Ishikawa (cell line): Measurements from ENCODE around the gene GPR150.

ENCODE experiments used
- CEBPB ChIP-seq: IDR thresholded peaks from 2 replicates; pipeline ENCODE4 v1.6.1; 2012
- CREB1 ChIP-seq: IDR thresholded peaks from 2 replicates; pipeline ENCODE4 v1.6.1; 2012; ENCODE audit warnings: low read depth
- EGR1 ChIP-seq: IDR thresholded peaks from 2 replicates; pipeline ENCODE4 v1.6.1; 2012
- EP300 ChIP-seq: IDR thresholded peaks from 2 replicates; pipeline ENCODE4 v1.6.1; 2012; ENCODE audit warnings: borderline replicate concordance
- FOXM1 ChIP-seq: IDR thresholded peaks from 2 replicates; pipeline ENCODE4 v1.6.1; 2012; ENCODE audit warnings: low read depth, borderline replicate concordance
- NFIC ChIP-seq: IDR thresholded peaks from 2 replicates; pipeline ENCODE4 v1.6.1; 2012
- RAD21 ChIP-seq: IDR thresholded peaks from 2 replicates; pipeline ENCODE4 v1.6.1; 2012; ENCODE audit warnings: low read depth
- TAF1 ChIP-seq: IDR thresholded peaks from 2 replicates; pipeline ENCODE4 v1.6.1; 2012; ENCODE audit warnings: low read depth, mild to moderate bottlenecking
- TCF12 ChIP-seq: IDR thresholded peaks from 2 replicates; pipeline ENCODE4 v1.6.1; 2012; ENCODE audit warnings: low read depth
- TEAD4 ChIP-seq: IDR thresholded peaks from 2 replicates; pipeline ENCODE4 v1.6.1; 2012
- YY1 ChIP-seq: IDR thresholded peaks from 2 replicates; pipeline ENCODE4 v1.6.1; 2012; ENCODE audit warnings: low read depth
- ZBTB7A ChIP-seq: IDR thresholded peaks from 2 replicates; pipeline ENCODE4 v1.6.1; 2012; ENCODE audit warnings: low read depth
- TF ChIP-seq, protein P1 (sequence below): IDR thresholded peaks from 2 replicates; pipeline ENCODE4 v1.6.1; 2012
- TF ChIP-seq, protein P2 (sequence below): IDR thresholded peaks from 2 replicates; pipeline ENCODE4 v1.6.1; 2012
- TF ChIP-seq, protein P3 (sequence below): IDR thresholded peaks from 2 replicates; pipeline ENCODE4 v1.6.1; 2012; ENCODE audit warnings: low read depth, mild to moderate bottlenecking

GPR150 gene

DNA sequence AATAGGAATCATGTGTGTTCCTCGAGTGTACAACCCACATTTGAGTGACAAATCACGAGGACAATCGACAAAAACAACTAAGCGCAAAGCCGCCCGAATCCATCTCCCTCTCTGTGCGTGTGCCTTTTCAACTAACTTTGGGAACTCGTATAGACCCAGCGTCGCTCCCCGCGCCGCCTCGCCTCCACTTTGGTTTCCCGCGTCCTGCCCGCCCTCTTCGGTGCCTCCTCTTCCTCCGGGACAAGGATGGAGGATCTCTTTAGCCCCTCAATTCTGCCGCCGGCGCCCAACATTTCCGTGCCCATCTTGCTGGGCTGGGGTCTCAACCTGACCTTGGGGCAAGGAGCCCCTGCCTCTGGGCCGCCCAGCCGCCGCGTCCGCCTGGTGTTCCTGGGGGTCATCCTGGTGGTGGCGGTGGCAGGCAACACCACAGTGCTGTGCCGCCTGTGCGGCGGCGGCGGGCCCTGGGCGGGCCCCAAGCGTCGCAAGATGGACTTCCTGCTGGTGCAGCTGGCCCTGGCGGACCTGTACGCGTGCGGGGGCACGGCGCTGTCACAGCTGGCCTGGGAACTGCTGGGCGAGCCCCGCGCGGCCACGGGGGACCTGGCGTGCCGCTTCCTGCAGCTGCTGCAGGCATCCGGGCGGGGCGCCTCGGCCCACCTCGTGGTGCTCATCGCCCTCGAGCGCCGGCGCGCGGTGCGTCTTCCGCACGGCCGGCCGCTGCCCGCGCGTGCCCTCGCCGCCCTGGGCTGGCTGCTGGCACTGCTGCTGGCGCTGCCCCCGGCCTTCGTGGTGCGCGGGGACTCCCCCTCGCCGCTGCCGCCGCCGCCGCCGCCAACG lies at the start of gene GPR150:
TSS of gene GPR150 (plus strand) at position 58 of the 840 bp plus-strand sequence. CDS start at position 247, 189 bp downstream.
- TF ChIP-seq TCF12 (no peak; the same call in 1 of the 2 replicates), YY1 (0 out of 2 replicates have a peak, but pooled peaks have one; percentile 11)
- TF ChIP-seq, protein P1, sequence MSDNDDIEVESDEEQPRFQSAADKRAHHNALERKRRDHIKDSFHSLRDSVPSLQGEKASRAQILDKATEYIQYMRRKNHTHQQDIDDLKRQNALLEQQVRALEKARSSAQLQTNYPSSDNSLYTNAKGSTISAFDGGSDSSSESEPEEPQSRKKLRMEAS, result peak; percentile 94

DNA sequence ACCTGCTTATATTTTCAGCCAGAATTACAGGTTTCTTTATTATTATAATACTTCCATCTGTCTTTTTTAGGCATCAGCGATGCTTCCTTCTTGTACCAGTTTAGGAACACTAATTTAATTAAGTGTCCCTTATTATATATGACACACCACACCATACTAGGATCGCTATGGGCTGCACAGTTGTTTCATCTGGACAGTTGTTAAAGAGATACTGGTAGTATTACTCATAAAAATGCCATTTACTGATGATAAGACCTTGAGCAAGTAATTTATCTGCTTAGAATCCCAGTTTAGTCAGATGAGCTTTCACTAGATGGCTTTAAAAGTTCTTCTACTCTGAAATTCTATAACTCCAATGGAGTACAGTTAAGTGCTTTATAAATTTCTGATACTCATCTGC lies 47.9 kb upstream of the GPR150 start:
- no peak for TF ChIP-seq RAD21

DNA sequence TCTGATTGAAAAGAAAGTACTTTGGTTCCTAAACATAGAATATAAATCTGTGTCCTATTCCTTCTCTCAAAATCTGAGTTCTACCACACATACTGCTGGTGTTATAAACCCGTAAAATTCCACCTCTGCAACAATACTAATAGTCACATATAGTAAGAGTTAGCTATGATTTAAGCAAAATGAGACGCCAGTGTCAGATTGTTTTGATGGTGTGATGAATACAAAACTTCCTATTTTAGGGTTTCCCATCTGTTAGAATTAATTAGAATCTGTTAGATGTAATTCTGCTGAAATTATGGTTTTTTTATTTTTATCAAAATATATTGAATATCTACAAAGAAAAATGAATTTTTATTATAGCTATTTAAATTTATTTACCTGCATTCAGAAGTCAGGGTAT lies 38.3 kb upstream of the GPR150 start:
- TF ChIP-seq NFIC (no peak), CEBPB (no peak), FOXM1 (no peak), ZBTB7A (no peak), EGR1 (no peak), RAD21 (no peak), TEAD4 (no peak), EP300 (no peak), YY1 (no peak), TAF1 (no peak), CREB1 (no peak), TCF12 (no peak)
- TF ChIP-seq, protein P2, sequence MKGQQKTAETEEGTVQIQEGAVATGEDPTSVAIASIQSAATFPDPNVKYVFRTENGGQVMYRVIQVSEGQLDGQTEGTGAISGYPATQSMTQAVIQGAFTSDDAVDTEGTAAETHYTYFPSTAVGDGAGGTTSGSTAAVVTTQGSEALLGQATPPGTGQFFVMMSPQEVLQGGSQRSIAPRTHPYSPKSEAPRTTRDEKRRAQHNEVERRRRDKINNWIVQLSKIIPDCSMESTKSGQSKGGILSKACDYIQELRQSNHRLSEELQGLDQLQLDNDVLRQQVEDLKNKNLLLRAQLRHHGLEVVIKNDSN, result no peak
- TF ChIP-seq, protein P1, result no peak
- TF ChIP-seq, protein P3, sequence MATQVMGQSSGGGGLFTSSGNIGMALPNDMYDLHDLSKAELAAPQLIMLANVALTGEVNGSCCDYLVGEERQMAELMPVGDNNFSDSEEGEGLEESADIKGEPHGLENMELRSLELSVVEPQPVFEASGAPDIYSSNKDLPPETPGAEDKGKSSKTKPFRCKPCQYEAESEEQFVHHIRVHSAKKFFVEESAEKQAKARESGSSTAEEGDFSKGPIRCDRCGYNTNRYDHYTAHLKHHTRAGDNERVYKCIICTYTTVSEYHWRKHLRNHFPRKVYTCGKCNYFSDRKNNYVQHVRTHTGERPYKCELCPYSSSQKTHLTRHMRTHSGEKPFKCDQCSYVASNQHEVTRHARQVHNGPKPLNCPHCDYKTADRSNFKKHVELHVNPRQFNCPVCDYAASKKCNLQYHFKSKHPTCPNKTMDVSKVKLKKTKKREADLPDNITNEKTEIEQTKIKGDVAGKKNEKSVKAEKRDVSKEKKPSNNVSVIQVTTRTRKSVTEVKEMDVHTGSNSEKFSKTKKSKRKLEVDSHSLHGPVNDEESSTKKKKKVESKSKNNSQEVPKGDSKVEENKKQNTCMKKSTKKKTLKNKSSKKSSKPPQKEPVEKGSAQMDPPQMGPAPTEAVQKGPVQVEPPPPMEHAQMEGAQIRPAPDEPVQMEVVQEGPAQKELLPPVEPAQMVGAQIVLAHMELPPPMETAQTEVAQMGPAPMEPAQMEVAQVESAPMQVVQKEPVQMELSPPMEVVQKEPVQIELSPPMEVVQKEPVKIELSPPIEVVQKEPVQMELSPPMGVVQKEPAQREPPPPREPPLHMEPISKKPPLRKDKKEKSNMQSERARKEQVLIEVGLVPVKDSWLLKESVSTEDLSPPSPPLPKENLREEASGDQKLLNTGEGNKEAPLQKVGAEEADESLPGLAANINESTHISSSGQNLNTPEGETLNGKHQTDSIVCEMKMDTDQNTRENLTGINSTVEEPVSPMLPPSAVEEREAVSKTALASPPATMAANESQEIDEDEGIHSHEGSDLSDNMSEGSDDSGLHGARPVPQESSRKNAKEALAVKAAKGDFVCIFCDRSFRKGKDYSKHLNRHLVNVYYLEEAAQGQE, result no peak

DNA sequence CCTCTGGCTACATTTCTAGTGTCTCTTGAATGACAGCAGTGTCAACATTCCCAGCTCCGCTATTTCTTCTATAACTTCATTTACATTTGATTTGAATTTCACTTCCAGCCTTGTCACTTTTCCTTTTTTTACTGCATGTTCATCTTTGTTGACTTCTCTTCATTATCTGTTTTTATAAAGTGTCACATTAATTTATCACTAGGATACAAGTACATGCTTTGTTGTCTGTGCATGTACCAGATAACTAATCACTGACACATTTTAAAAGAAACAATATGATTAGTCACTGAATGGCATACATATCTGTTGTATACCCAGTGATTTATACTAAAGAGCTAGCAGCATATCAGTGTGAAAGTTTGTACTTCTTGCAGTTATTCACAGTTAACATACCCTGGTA lies 35.9 kb upstream of the GPR150 start:
- TF ChIP-seq ZBTB7A, result no peak
- no peak for TF ChIP-seq EP300

DNA sequence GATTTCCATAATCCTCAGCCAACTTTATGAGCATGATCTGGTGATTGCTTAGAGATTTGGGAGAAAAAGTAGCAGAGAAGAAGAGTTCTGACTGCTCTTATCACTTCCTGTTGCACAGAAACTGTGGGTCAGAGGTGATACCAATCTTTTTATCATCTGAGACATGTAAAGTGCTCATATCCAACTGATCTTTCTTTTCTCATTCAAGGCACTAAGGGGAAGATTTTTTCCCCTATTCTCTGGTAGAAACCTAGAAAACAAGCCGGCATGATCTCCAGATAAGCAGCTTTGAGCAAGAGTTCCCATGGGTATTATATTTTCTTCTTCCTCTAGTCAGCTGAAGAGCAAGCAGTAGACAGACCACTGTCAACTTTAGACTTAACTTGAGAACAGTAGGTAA lies 29.0 kb upstream of the GPR150 start:
- TF ChIP-seq ZBTB7A, result no peak
- TF ChIP-seq CREB1, result no peak
- no peak for TF ChIP-seq FOXM1
- TF ChIP-seq, protein P2, result no peak
- no peak for TF ChIP-seq TAF1
- no peak for TF ChIP-seq CEBPB
- TF ChIP-seq NFIC, result no peak
- TF ChIP-seq, protein P3, result no peak
- no peak for TF ChIP-seq YY1
- TF ChIP-seq EGR1, result no peak
- TF ChIP-seq TEAD4, result no peak
- TF ChIP-seq, protein P1, result no peak
- no peak for TF ChIP-seq EP300
- no peak for TF ChIP-seq TCF12
- TF ChIP-seq RAD21, result no peak

DNA sequence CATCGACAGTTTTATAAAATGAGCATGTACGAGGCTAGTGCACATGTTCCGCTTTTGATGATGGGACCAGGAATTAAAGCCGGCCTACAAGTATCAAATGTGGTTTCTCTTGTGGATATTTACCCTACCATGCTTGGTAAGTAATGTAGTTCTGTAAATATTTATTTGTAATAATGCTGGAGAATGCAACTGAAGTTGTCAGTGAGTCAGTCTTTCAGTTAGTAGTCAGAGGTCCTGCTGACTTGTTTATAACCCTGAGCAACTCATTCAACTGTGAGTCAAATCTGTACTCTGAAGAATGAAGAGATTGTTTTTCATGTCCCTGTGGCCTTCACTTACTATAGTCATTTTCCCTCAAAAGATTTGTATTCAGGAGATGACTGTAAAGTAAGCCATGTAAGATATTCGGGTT lies 28.4 kb upstream of the GPR150 start:
- TF ChIP-seq ZBTB7A (no peak), TEAD4 (no peak), NFIC (no peak), CREB1 (no peak), YY1 (no peak), TAF1 (no peak), TCF12 (no peak), FOXM1 (no peak), CEBPB (no peak), EP300 (no peak), EGR1 (no peak), RAD21 (no peak)
- TF ChIP-seq, protein P3, result no peak
- TF ChIP-seq, protein P2, result no peak
- TF ChIP-seq, protein P1, result no peak
